Lung (tissue), 12 donors: ENCODE results near the gene PARPBP. TPM values are rescaled to one million over a fixed set of nuclear protein-coding genes. Genes with fewer than 3 reads are reported as not detected.

Experiments
- ATAC-seq: fragments of 200-7000 bp; cut with Tn5 transposase; one replicate; pipeline ENCODE4 v1.9.1; 2020; ENCODE audit warnings: moderate number of reproducible peaks; ENCODE audit not compliant: insufficient read depth, low FRiP score
- DNase-seq, 3 donors: peaks; one replicate each; pipeline ENCODE4 v3.0.0-alpha.2; 2013 to 2017
- H3K27ac ChIP-seq, 2 donors: one replicate each; pipeline ENCODE4 v1.5.1; 2013; ENCODE audit warnings: mild to moderate bottlenecking in 2 of 2, moderate library complexity in 2 of 2, control low read depth in 1 of 2, inconsistent platforms in 1 of 2, low read depth in 1 of 2, low read length in 1 of 2
- H3K27me3 ChIP-seq, 3 donors: one replicate each; pipeline ENCODE4 v1.5.1; 2013; ENCODE audit warnings: low read length in 2 of 3; ENCODE audit not compliant: control insufficient read depth in 3 of 3, insufficient read depth in 3 of 3
- H3K36me3 ChIP-seq, 4 donors: one replicate each; pipeline ENCODE4 v1.5.1; 2013; ENCODE audit warnings: low read length in 4 of 4, mild to moderate bottlenecking in 1 of 4, moderate library complexity in 1 of 4; ENCODE audit not compliant: control insufficient read depth in 4 of 4, insufficient read depth in 4 of 4
- H3K4me1 ChIP-seq, 5 donors: one replicate each; pipeline ENCODE4 v1.5.1; 2013; ENCODE audit warnings: low read length in 5 of 5, mild to moderate bottlenecking in 2 of 5, moderate library complexity in 1 of 5; ENCODE audit not compliant: control insufficient read depth in 5 of 5, insufficient read depth in 5 of 5
- H3K4me3 ChIP-seq: one replicate; pipeline ENCODE4 v1.5.1; 2013; ENCODE audit warnings: mild to moderate bottlenecking, control low read depth, moderate library complexity
- H3K9ac ChIP-seq, 2 donors: one replicate each; pipeline ENCODE4 v1.5.1; 2013; ENCODE audit warnings: low read length in 2 of 2, control low read depth in 1 of 2; ENCODE audit not compliant: insufficient read depth in 1 of 2
- H3K9me3 ChIP-seq, 4 donors: one replicate each; pipeline ENCODE4 v1.5.1; 2013; ENCODE audit warnings: low read length in 3 of 4, mild to moderate bottlenecking in 1 of 4, moderate library complexity in 1 of 4; ENCODE audit not compliant: control insufficient read depth in 4 of 4, insufficient read depth in 3 of 4
- CTCF ChIP-seq: IDR thresholded peaks from 2 replicates; pipeline ENCODE4 v1.5.1; 2012; ENCODE audit warnings: mild to moderate bottlenecking; ENCODE audit errors: control extremely low read depth, extremely low read depth
- WGBS, 2 donors: extraction: QIAGEN DNeasy Blood & Tissue Kit; methylation state at CpG; one replicate each; pipeline ENCODE4 v1.1.7; 2013; 5-methylcytosine and 5-hydroxymethylcytosine counted together
- polyA plus RNA-seq, 2 donors: library from polyadenylated mRNA; stranded (reverse); fragments of 200-250 nt; gene quantifications; one replicate each; pipeline ENCODE4 v1.2.1, GENCODE V29; 2013
- total RNA-seq, 2 donors: library from RNA; depleted of rRNA in 1 of 2; stranded (reverse); fragments of >200 nt in 1 of 2; gene quantifications; one replicate each; pipeline ENCODE4 v1.2.1, GENCODE V29; 2014 to 2021
- donor health status: control.
- donor health status: control.
- donor health status: Bipolar disorder and iron deficiency.
- donor health status: healthy.
- donor health status: DM: yes; HTN: yes; CAD: no.

Gene PARPBP
- total and polyA plus RNA-seq, 4 donors = 1.2 to 6.1 (median 1.6) TPM

GRCh38 chr12:102093319-102093718 lies 26.7 kb upstream of the PARPBP start:
- no peak for TF ChIP-seq CTCF
- Histone ChIP-seq H3K9ac (no peak overlapping the region), H3K27me3 (no peaks in the 10 kb centered on the region), H3K4me3 (no peak overlapping the region), H3K4me1 (peaks cover 0 to 10% (median 0%) of the 10 kb centered on the region in 5 donors), H3K27ac (no peak overlapping the region), H3K9me3 (no peaks in the 10 kb centered on the region), H3K36me3 (peaks cover 2 to 4% (median 3%) of the 10 kb centered on the region in 4 donors)
- DNase-seq (peak in 2 of 3 donors; percentile 36 to 43), ATAC-seq (no peak)

GRCh38 chr12:102095677-102096263 lies 24.2 kb upstream of the PARPBP start:
- peaks cover 4 to 16% (median 8%) of the 10 kb centered on the region in 4 donors for H3K36me3 ChIP-seq
- ATAC-seq (no peak), DNase-seq (peak in 2 of 3 donors; percentile 71 to 72)
- H3K9me3 ChIP-seq = no peaks in the 10 kb centered on the region
- peaks cover 0 to 10% (median 0%) of the 10 kb centered on the region in 5 donors for H3K4me1 ChIP-seq
- no peak for TF ChIP-seq CTCF
- 83 to 89% methylated on average over 2 of the region's 2 CpGs for WGBS, 2 donors
- H3K27ac ChIP-seq = no peak overlapping the region
- H3K9ac ChIP-seq = no peak overlapping the region
- H3K4me3 ChIP-seq = no peak overlapping the region
- H3K27me3 ChIP-seq = no peaks in the 10 kb centered on the region

- 95 to 96% methylated on average over 3 of the region's 3 CpGs for WGBS, 2 donors
- TF ChIP-seq CTCF = no peak
- Histone ChIP-seq H3K9me3 (no peaks in the 10 kb centered on the region), H3K27ac (no peak overlapping the region), H3K4me1 (peaks cover 0 to 5% (median 0%) of the 10 kb centered on the region in 5 donors), H3K27me3 (no peaks in the 10 kb centered on the region), H3K4me3 (no peak overlapping the region), H3K9ac (no peak overlapping the region), H3K36me3 (peaks cover 4 to 16% (median 8%) of the 10 kb centered on the region in 4 donors)
- DNase-seq (no peak), ATAC-seq (no peak)
These were observed 23.1 kb upstream of the PARPBP start for GRCh38 chr12:102096855-102097254.

GRCh38 chr12:102106905-102107304 lies 13.1 kb upstream of the PARPBP start:
- Histone ChIP-seq H3K27ac (no peak overlapping the region), H3K4me3 (no peak overlapping the region), H3K4me1 (no peaks in the 10 kb centered on the region), H3K27me3 (no peaks in the 10 kb centered on the region), H3K9me3 (peaks cover 0 to 1% (median 0%) of the 10 kb centered on the region in 4 donors), H3K9ac (no peak overlapping the region), H3K36me3 (peaks cover 6 to 29% (median 15%) of the 10 kb centered on the region in 4 donors)
- WGBS, 2 donors = 97% methylated on average over 3 of the region's 3 CpGs
- TF ChIP-seq CTCF = no peak
- DNase-seq (no peak), ATAC-seq (no peak)
